ENCODE results near the gene FGG. TPM values are rescaled to one million over a fixed set of nuclear protein-coding genes. Genes with fewer than 3 reads are reported as not detected.
A peak's percentile ranks its signal among the peaks of the same experiment; 100 is the strongest.

Gene FGG
- total RNA-seq, 2 experiments from 2014 or later = not detected

GRCh38 chr4:154626793-154627484 lies 14.5 kb upstream of the FGG start:
- peak; percentile 67 for TF ChIP-seq CTCF (IDR thresholded peaks at IDR 0.05)
- CTCF ChIA-PET = interaction anchor here (0.7 to 10.8 kb wide), 10 partner anchors 8 to 683 kb away, joined by 3 to 209 read pairs (median 4); partner anchors contain the start of genes LRAT and PLRG1
- peaks cover 20% of the 10 kb centered on the region for H3K27me3 Mint-ChIP-seq

GRCh38 chr4:154625971-154626370 lies 13.5 kb upstream of the FGG start:
- CTCF ChIA-PET = interaction anchor here (0.7 to 10.8 kb wide), 9 partner anchors 7 to 682 kb away, joined by 3 to 209 read pairs (median 4); partner anchors contain the start of genes LRAT and PLRG1
- no peak for TF ChIP-seq CTCF (IDR thresholded peaks at IDR 0.05)
- H3K36me3 Mint-ChIP-seq (ENCODE audit: low read depth) = no peaks in the 10 kb centered on the region
- H3K27ac Mint-ChIP-seq = no peak overlapping the region
- no peak for ATAC-seq
- H3K27me3 Mint-ChIP-seq = peaks cover 18% of the 10 kb centered on the region
- no peaks in the 10 kb centered on the region for H3K9me3 Mint-ChIP-seq
- POLR2A ChIA-PET = no interaction called here
- intact Hi-C loops (cut with micrococcal nuclease) = no loop called here
- DNase-seq = no peak
- no peaks in the 10 kb centered on the region for H3K4me1 Mint-ChIP-seq (ENCODE audit: low read depth)
- no peak overlapping the region for H3K4me3 Mint-ChIP-seq

More at GRCh38 chr4:154626793-154627484, 14.5 kb upstream of the FGG start:
- H3K27ac Mint-ChIP-seq = no peak overlapping the region
- DNase-seq (peak; percentile 71), ATAC-seq (peak; percentile 99)
- intact Hi-C loops (cut with micrococcal nuclease) = no loop called here
- no peaks in the 10 kb centered on the region for H3K36me3 Mint-ChIP-seq (ENCODE audit: low read depth)
- no peaks in the 10 kb centered on the region for H3K4me1 Mint-ChIP-seq (ENCODE audit: low read depth)
- H3K9me3 Mint-ChIP-seq = no peaks in the 10 kb centered on the region
- POLR2A ChIA-PET = interaction anchor here (0.9 kb wide), 1 partner anchor 77 kb away, joined by 3 read pairs; the partner anchor contains the start of gene PLRG1
- H3K4me3 Mint-ChIP-seq = no peak overlapping the region

GRCh38 chr4:154623995-154624394 lies 11.5 kb upstream of the FGG start:
- H3K9me3 Mint-ChIP-seq = no peaks in the 10 kb centered on the region
- CTCF ChIA-PET = interaction anchor here (1.7 to 10.8 kb wide), 6 partner anchors 9 to 73 kb away, joined by 3 to 209 read pairs (median 10); partner anchors contain the start of gene PLRG1
- no peak overlapping the region for H3K4me3 Mint-ChIP-seq

GRCh38 chr4:154623436-154623835 lies 11.0 kb upstream of the FGG start:
- Mint-ChIP-seq H3K36me3 (ENCODE audit: low read depth) (no peaks in the 10 kb centered on the region), H3K27me3 (peaks cover 11% of the 10 kb centered on the region), H3K4me1 (ENCODE audit: low read depth) (no peaks in the 10 kb centered on the region), H3K9me3 (no peaks in the 10 kb centered on the region), H3K4me3 (no peak overlapping the region), H3K27ac (no peak overlapping the region)
- CTCF ChIA-PET = interaction anchor here (1.7 to 10.8 kb wide), 6 partner anchors 10 to 73 kb away, joined by 3 to 209 read pairs (median 10); partner anchors contain the start of gene PLRG1
- POLR2A ChIA-PET = no interaction called here
- TF ChIP-seq CTCF (IDR thresholded peaks at IDR 0.05) = no peak
- ATAC-seq = no peak
- intact Hi-C loops (cut with micrococcal nuclease) = no loop called here
- no peak for DNase-seq

More at GRCh38 chr4:154623995-154624394, 11.5 kb upstream of the FGG start:
- no peak overlapping the region for H3K27ac Mint-ChIP-seq
- DNase-seq = no peak
- H3K27me3 Mint-ChIP-seq = peaks cover 10% of the 10 kb centered on the region
- intact Hi-C loops (cut with micrococcal nuclease) = no loop called here
- no peak for ATAC-seq
- no peaks in the 10 kb centered on the region for H3K36me3 Mint-ChIP-seq (ENCODE audit: low read depth)
- H3K4me1 Mint-ChIP-seq (ENCODE audit: low read depth) = no peaks in the 10 kb centered on the region
- POLR2A ChIA-PET = no interaction called here
- TF ChIP-seq CTCF (IDR thresholded peaks at IDR 0.05) = no peak

GRCh38 chr4:154622598-154622997 lies 10.1 kb upstream of the FGG start:
- ChIA-PET POLR2A (no interaction called here), CTCF (interaction anchor here (0.7 to 10.8 kb wide), 9 partner anchors 9 to 72 kb away, joined by 3 to 209 read pairs (median 7); partner anchors contain the start of gene PLRG1)
- no peak overlapping the region for H3K4me3 Mint-ChIP-seq
- TF ChIP-seq CTCF (IDR thresholded peaks at IDR 0.05) = peak; percentile 51
- no peaks in the 10 kb centered on the region for H3K9me3 Mint-ChIP-seq
- H3K4me1 Mint-ChIP-seq (ENCODE audit: low read depth) = no peaks in the 10 kb centered on the region
- H3K36me3 Mint-ChIP-seq (ENCODE audit: low read depth) = no peaks in the 10 kb centered on the region
- intact Hi-C loops (cut with micrococcal nuclease) = no loop called here
- peaks cover 12% of the 10 kb centered on the region for H3K27me3 Mint-ChIP-seq
- DNase-seq (peak; percentile 16), ATAC-seq (no peak)
- H3K27ac Mint-ChIP-seq = no peak overlapping the region

All from activated CD8-positive, alpha-beta T cell treated with anti-CD3 and anti-CD28 coated beads for 36 hours (primary cell).